Vagina (tissue), 2 donors: ENCODE data around the gene TIMP2.

Experiments
- POLR2A ChIP-seq, 2 donors: fragments of 450-650 bp; IDR thresholded peaks; one replicate each; pipeline ENCODE4 v1.6.1; 2017; ENCODE audit warnings: antibody characterized with exemption in 2 of 2, mild to moderate bottlenecking in 2 of 2, moderate library complexity in 2 of 2
- TF ChIP-seq, protein P1 (sequence below), 3 experiments: fragments of 450-650 bp in 2 of 3; fragments of 200-600 bp in 1 of 3; sonication (generic) in 1 of 3; IDR thresholded peaks; one replicate each; pipeline ENCODE4 v1.5.1; 2017 to 2019; ENCODE audit warnings: antibody characterized with exemption in 3 of 3, mild to moderate bottlenecking in 2 of 3, moderate library complexity in 2 of 3

DNA sequence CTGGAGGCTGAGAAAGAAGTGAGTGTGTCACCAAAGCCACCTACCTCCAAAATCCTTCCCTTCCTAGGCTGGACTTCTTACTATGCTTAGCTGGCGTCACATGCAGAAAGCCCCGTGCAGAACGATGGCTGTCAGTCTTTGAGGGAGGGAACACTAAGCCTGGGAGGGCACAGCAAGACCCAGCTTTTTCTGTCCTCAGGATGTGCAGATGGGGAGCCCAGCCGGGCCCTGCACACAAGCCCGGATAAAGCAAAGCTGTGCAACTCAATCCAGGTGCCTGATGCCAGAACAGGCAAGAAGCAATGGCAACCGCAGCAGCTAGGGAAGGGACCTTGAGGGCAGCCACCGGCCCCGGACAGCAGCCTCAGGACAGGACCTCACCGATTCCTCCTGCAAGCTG, 70.7 kb downstream of the TIMP2 start:
- TF ChIP-seq, protein P1, sequence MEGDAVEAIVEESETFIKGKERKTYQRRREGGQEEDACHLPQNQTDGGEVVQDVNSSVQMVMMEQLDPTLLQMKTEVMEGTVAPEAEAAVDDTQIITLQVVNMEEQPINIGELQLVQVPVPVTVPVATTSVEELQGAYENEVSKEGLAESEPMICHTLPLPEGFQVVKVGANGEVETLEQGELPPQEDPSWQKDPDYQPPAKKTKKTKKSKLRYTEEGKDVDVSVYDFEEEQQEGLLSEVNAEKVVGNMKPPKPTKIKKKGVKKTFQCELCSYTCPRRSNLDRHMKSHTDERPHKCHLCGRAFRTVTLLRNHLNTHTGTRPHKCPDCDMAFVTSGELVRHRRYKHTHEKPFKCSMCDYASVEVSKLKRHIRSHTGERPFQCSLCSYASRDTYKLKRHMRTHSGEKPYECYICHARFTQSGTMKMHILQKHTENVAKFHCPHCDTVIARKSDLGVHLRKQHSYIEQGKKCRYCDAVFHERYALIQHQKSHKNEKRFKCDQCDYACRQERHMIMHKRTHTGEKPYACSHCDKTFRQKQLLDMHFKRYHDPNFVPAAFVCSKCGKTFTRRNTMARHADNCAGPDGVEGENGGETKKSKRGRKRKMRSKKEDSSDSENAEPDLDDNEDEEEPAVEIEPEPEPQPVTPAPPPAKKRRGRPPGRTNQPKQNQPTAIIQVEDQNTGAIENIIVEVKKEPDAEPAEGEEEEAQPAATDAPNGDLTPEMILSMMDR (IDR thresholded peaks at IDR 0.05), result no peak
- no peak for TF ChIP-seq POLR2A (IDR thresholded peaks at IDR 0.05)
